Measurements from ENCODE around the gene SOHLH1.

DNA sequence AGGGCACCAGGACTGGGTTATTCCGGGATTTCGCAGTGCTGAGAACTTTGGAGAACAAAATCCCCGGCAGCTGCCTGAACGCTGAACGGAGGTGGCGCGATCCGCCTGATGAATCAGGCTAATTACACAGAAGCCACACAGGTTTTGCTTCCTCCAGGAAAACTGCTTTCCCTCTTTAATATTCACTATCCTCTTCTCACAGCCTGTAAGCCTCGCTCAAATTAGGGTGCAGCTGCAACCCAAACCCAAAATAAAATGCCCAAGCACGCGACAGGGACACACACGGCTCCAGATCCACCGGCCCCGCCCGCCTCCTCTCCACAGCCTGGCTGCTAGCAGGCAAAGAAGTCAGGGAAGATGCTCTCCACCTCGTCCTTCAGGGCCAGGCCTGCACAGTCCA lies 6.0 kb downstream of the SOHLH1 start:
- TF ChIP-seq, protein P1, sequence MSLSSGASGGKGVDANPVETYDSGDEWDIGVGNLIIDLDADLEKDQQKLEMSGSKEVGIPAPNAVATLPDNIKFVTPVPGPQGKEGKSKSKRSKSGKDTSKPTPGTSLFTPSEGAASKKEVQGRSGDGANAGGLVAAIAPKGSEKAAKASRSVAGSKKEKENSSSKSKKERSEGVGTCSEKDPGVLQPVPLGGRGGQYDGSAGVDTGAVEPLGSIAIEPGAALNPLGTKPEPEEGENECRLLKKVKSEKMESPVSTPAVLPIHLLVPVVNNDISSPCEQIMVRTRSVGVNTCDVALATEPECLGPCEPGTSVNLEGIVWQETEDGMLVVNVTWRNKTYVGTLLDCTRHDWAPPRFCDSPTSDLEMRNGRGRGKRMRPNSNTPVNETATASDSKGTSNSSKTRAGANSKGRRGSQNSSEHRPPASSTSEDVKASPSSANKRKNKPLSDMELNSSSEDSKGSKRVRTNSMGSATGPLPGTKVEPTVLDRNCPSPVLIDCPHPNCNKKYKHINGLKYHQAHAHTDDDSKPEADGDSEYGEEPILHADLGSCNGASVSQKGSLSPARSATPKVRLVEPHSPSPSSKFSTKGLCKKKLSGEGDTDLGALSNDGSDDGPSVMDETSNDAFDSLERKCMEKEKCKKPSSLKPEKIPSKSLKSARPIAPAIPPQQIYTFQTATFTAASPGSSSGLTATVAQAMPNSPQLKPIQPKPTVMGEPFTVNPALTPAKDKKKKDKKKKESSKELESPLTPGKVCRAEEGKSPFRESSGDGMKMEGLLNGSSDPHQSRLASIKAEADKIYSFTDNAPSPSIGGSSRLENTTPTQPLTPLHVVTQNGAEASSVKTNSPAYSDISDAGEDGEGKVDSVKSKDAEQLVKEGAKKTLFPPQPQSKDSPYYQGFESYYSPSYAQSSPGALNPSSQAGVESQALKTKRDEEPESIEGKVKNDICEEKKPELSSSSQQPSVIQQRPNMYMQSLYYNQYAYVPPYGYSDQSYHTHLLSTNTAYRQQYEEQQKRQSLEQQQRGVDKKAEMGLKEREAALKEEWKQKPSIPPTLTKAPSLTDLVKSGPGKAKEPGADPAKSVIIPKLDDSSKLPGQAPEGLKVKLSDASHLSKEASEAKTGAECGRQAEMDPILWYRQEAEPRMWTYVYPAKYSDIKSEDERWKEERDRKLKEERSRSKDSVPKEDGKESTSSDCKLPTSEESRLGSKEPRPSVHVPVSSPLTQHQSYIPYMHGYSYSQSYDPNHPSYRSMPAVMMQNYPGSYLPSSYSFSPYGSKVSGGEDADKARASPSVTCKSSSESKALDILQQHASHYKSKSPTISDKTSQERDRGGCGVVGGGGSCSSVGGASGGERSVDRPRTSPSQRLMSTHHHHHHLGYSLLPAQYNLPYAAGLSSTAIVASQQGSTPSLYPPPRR (CRISPR knock-in tag; IDR thresholded peaks at IDR 0.05; ENCODE audit: borderline replicate concordance) = no peak
- TF ChIP-seq ZNF792 (CRISPR knock-in tag; IDR thresholded peaks at IDR 0.05) = no peak
- TF ChIP-seq BHLHE40 (IDR thresholded peaks at IDR 0.05; ENCODE audit: low read length) = no peak
- TF ChIP-seq, protein P2, sequence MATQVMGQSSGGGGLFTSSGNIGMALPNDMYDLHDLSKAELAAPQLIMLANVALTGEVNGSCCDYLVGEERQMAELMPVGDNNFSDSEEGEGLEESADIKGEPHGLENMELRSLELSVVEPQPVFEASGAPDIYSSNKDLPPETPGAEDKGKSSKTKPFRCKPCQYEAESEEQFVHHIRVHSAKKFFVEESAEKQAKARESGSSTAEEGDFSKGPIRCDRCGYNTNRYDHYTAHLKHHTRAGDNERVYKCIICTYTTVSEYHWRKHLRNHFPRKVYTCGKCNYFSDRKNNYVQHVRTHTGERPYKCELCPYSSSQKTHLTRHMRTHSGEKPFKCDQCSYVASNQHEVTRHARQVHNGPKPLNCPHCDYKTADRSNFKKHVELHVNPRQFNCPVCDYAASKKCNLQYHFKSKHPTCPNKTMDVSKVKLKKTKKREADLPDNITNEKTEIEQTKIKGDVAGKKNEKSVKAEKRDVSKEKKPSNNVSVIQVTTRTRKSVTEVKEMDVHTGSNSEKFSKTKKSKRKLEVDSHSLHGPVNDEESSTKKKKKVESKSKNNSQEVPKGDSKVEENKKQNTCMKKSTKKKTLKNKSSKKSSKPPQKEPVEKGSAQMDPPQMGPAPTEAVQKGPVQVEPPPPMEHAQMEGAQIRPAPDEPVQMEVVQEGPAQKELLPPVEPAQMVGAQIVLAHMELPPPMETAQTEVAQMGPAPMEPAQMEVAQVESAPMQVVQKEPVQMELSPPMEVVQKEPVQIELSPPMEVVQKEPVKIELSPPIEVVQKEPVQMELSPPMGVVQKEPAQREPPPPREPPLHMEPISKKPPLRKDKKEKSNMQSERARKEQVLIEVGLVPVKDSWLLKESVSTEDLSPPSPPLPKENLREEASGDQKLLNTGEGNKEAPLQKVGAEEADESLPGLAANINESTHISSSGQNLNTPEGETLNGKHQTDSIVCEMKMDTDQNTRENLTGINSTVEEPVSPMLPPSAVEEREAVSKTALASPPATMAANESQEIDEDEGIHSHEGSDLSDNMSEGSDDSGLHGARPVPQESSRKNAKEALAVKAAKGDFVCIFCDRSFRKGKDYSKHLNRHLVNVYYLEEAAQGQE (IDR thresholded peaks at IDR 0.05; ENCODE audit: borderline replicate concordance in 1 of 2, low read depth in 1 of 2, low read length in 2 of 2) = no peak
- no peak for TF ChIP-seq HMG20B (CRISPR knock-in tag; conservative IDR thresholded peaks at IDR 0.05)

Measured in HepG2 (cell line).